Stimulated activated naive CD8-positive, alpha-beta T cell treated with anti-CD3 and anti-CD28 coated beads, Interleukin-15, amount 100 ng/mL, for 72 hours (primary cell): Measurements from ENCODE around the gene KCNG2.
A peak's percentile ranks its signal among the peaks of the same experiment; 100 is the strongest.

Experiments used
- ATAC-seq: fragments of 150-1000 bp; cut with Tn5 transposase; 2 replicates; pipeline ENCODE4 v1.10.0; 2021; ENCODE audit warnings: mild to moderate bottlenecking, moderate library complexity
- DNase-seq, 2 donors: peaks; one replicate each; pipeline ENCODE4 v3.0.0; 2021 to 2022
- H3K27ac Mint-ChIP-seq, 2 donors: one replicate each; pipeline ENCODE4 v1.8.0; 2022; ENCODE audit warnings: mild to moderate bottlenecking in 2 of 2, mixed read lengths in 2 of 2, moderate library complexity in 2 of 2
- H3K27me3 Mint-ChIP-seq: one replicate; pipeline ENCODE4 v1.8.0; 2022; ENCODE audit warnings: mixed read lengths
- H3K4me1 Mint-ChIP-seq: one replicate; pipeline ENCODE4 v1.8.0; 2022; ENCODE audit warnings: mild to moderate bottlenecking, mixed read lengths
- H3K4me3 Mint-ChIP-seq, 2 donors: one replicate each; pipeline ENCODE4 v1.8.0; 2022; ENCODE audit warnings: mild to moderate bottlenecking in 2 of 2, mixed read lengths in 2 of 2, moderate library complexity in 1 of 2
- H3K9me3 Mint-ChIP-seq, 2 donors: one replicate each; pipeline ENCODE4 v1.8.0; 2022; ENCODE audit warnings: mixed read lengths in 2 of 2

KCNG2 gene

DNA sequence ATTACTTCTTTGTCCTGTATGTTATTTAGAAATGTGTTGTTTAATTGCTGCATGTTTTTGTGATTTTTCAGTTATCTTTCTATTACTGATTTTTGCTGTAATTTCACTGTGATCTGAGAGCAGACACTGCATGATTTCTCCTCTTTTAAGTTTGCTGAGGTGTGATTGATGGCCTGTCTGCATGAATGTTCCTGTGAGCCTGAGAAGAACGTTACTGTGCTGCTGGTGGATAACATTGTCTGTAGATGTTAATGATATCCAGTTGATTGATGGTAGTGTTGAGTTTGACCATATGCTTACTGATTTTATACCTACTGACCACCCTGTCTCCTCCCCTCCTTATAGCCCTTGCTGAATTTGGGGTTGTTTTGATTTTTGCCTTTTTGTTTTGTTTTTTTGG lies 37.4 kb upstream of the KCNG2 start:
- DNase-seq: no peak
- no peak for ATAC-seq
- no peak overlapping the region for H3K4me3 Mint-ChIP-seq
- no peak overlapping the region for H3K27ac Mint-ChIP-seq
- peaks cover 30 to 37% of the 10 kb centered on the region in 2 donors for H3K9me3 Mint-ChIP-seq
- H3K4me1 Mint-ChIP-seq: no peaks in the 10 kb centered on the region
- peaks cover under 1% of the 10 kb centered on the region for H3K27me3 Mint-ChIP-seq

DNA sequence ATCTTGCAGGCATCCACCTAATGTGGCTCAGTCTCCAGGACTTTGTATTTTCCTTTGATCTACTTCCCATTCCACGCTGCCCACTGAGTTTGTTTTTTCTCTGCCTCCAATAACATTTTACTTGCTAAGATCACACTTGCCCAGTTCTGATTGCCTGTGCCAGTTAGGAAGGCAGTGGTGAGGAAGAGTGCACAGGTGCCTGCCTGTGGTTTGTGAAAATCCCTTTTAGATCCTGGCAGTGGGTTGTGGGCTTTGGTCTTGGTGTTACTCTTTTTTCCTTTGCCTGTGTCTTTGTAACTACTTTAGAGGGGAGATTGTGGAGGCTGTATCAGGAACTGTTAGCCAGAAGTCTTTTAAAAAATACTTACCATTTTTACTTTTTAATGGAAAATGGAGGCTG lies 36.9 kb upstream of the KCNG2 start:
- ATAC-seq: no peak
- Mint-ChIP-seq H3K4me1 (no peaks in the 10 kb centered on the region), H3K27me3 (peaks cover 6% of the 10 kb centered on the region), H3K9me3 (peaks cover 30 to 37% of the 10 kb centered on the region in 2 donors), H3K4me3 (no peak overlapping the region), H3K27ac (no peak overlapping the region)
- no peak for DNase-seq

DNA sequence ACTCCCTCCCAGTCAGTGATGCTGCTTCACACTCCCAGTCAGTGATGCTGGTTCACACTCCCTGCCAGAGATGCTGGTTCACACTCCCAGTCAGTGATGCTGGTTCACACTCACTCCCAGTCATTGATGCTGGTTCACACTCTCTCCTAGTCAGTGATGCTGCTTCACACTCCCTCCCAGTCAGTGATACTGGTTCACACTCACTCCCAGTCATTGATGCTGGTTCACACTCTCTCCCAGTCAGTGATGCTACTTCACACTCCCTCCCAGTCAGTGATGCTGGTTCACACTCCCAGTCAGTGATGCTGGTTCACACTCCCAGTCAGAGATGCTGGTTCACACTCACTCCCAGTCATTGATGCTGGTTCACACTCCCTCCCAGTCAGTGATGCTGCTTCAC lies 34.3 kb upstream of the KCNG2 start:
- DNase-seq (no peak), ATAC-seq (no peak)
- H3K27ac Mint-ChIP-seq: no peak overlapping the region
- H3K4me3 Mint-ChIP-seq: no peak overlapping the region
- H3K27me3 Mint-ChIP-seq: peaks cover 28% of the 10 kb centered on the region
- no peaks in the 10 kb centered on the region for H3K4me1 Mint-ChIP-seq
- peaks cover 34 to 39% of the 10 kb centered on the region in 2 donors for H3K9me3 Mint-ChIP-seq

DNA sequence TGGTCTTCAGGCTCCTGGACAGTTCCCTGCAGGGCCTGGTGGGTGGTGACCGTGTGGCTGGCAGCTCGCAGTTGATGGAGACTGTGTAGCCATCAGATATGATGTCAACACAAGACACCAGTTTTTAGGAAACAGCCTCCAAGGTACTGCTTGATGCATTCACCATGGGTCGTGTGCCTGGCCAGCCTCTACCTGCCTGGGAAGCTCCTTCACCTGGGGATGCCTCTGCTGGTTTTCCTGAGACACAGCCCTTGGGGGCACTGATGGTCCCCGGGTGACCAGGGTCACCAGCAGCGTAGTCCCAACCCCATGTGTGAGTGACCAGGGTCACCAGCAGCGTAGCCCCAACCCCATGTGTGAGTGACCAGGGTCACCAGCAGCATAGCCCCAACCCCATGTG lies 33.6 kb upstream of the KCNG2 start:
- no peaks in the 10 kb centered on the region for H3K4me1 Mint-ChIP-seq
- peaks cover 28% of the 10 kb centered on the region for H3K27me3 Mint-ChIP-seq
- peaks cover 31 to 35% of the 10 kb centered on the region in 2 donors for H3K9me3 Mint-ChIP-seq
- no peak for ATAC-seq
- H3K27ac Mint-ChIP-seq: no peak overlapping the region
- no peak for DNase-seq
- no peak overlapping the region for H3K4me3 Mint-ChIP-seq

DNA sequence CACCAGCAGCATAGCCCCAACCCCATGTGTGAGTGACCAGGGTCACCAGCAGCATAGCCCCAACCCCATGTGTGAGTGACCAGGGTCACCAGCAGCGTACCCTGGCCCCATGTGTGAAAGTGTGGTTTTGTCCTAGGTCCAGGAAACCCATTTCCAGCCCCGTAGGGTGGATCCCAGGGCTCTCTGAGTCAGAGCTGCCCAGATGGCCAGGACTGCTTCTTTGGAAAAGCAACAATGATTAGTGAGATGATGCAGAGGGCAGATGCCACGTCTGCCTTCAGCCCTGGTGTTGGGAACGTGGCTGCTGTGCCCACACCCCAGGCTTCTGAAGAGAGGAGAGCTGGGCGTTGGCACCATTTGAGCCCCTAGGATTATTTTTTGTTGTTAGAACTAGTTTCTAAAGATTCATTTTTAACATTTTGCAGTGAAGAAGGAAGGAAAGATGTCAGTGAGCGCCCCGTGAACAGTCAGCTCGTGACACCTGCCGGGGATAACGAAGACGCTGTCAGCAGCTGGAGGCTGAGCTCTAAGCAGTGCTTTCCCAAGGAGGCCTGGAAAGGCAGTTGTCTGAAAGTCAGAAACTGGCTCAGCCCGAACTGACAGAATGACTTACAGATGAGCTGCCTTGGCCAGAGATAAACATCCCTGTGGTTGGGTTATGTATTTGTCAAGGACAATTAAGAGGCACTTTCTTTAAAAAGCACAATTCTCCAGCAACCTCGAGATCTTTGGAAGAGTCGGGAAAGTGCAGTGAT lies 32.1 kb upstream of the KCNG2 start:
- Mint-ChIP-seq H3K4me1 (no peaks in the 10 kb centered on the region), H3K27ac (no peak overlapping the region), H3K9me3 (peaks cover 24 to 34% of the 10 kb centered on the region in 2 donors), H3K4me3 (no peak overlapping the region), H3K27me3 (peaks cover 36% of the 10 kb centered on the region)
- no peak for ATAC-seq
- DNase-seq: no peak

DNA sequence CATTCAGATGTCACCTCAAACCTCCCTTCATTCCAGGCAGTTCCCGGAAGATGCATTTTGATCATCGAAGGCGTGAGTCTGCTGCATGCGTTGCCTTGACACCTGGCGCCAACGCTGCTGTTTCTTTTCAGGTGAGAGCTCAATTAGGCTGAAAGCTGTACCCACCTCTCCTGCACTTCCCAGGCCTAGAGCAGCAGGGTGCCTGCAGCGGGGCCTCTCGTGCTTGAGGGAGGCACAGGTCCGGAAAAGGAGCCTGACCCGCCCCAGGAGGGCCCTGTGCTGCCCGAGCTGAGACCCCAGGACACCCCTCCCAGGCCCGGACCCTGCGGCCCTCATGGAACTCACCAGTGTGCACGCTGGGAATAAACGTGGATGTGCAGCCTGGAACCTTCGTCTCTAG lies 31.4 kb upstream of the KCNG2 start:
- Mint-ChIP-seq H3K4me1 (no peaks in the 10 kb centered on the region), H3K27ac (no peak overlapping the region), H3K9me3 (peaks cover 24 to 31% of the 10 kb centered on the region in 2 donors), H3K27me3 (peaks cover 36% of the 10 kb centered on the region), H3K4me3 (no peak overlapping the region)
- ATAC-seq (no peak), DNase-seq (no peak)

DNA sequence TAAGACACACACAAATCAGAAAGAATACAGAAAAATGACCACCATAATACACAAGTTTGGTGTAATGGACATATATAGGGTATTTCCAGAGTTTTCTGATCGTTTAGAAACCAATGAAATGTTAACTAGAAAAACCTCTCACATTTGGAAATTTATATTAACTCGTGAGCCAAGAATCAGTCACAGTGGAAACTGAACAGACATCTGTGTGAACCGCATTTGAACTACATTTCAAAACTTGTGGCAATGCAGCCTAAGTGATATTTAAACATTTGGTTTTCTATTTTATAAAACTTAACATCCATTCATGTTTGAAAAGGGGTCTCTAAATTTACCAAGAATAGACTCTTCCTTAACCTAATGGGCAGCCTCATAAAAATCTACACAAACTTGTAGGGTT lies 29.0 kb upstream of the KCNG2 start:
- no peak overlapping the region for H3K4me3 Mint-ChIP-seq
- no peak for DNase-seq
- H3K4me1 Mint-ChIP-seq: no peaks in the 10 kb centered on the region
- no peak for ATAC-seq
- peaks cover 10 to 18% of the 10 kb centered on the region in 2 donors for H3K9me3 Mint-ChIP-seq
- H3K27me3 Mint-ChIP-seq: peaks cover 56% of the 10 kb centered on the region
- no peak overlapping the region for H3K27ac Mint-ChIP-seq

DNA sequence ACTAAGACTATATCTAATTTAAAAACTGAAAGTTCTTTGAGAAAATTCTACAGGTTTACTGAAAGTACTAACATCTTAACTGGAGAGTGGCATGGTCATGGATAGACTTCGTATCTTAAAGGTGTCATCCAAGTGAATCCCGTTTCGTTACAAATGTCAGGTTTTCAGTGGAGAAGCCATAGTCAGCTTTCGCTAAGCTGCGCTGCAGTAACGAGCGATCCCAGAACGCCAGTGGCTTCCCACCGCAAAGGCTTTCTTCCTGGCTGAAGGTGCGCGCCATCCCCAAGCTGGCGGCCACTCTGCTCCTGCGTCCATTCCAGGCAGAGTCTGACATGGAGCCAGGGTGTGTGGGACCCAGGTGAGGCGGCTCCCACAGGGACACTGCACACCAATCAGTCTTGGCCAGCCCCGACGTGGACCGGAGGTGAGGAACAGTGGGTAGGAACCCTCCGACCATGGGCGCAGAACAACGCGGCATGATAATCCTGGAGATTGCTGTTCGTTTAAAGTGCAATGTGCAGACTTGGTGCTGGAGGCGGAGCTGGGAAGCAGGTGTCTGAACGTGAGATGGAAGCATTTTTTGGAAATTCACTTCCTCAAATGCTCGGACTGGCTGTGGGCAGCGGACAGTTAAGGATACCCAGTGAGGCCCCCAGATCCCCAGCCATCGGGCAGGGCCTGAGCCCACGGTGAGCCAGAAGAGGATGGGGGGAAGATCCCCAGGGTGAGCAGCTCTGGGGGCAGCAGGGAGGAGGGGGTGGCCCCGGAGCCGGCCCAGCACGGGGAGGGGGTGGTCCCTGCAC lies 27.8 kb upstream of the KCNG2 start:
- Mint-ChIP-seq H3K4me1 (no peaks in the 10 kb centered on the region), H3K4me3 (no peak overlapping the region), H3K27ac (no peak overlapping the region), H3K27me3 (peaks cover 59% of the 10 kb centered on the region), H3K9me3 (peaks cover 10 to 16% of the 10 kb centered on the region in 2 donors)
- ATAC-seq (no peak), DNase-seq (no peak)

DNA sequence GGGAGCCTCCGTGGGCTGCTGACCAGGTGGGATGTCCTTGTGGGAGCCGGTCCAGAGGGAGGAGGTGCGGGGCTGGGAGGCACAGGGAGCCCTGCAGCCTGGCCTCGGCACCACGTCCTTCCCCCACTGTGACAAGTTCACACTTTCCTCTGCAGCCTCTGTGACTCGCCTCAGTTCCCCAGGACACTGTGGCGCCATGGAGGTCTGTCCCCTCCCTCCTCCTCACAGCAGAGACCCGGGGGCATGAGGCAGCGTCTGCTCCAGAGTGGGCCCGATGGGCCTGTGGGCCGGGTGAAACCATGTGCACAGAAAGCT lies 27.3 kb upstream of the KCNG2 start:
- ATAC-seq (peak; percentile 46), DNase-seq (no peak)
- no peak overlapping the region for H3K4me3 Mint-ChIP-seq
- H3K4me1 Mint-ChIP-seq: no peaks in the 10 kb centered on the region
- peaks cover 62% of the 10 kb centered on the region for H3K27me3 Mint-ChIP-seq
- peaks cover 10 to 16% of the 10 kb centered on the region in 2 donors for H3K9me3 Mint-ChIP-seq
- no peak overlapping the region for H3K27ac Mint-ChIP-seq

DNA sequence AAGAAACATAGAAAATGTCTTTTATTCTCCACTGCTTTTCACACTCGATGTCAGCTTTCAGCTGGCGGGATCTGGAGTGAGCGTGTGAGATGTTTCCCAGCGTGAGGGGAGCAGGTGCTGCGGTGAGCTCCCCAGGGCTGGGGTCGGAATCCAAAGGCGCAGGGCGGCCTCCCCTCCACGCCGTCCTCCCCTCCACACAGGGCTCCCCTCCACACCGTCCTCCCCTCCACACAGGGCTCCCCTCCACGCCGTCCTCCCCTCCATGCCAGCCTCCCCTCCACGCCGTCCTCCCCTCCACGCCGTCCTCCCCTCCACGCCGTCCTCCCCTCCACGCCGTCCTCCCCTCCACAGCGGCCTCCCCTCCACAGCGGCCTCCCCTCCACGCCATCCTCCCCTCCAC lies 26.9 kb upstream of the KCNG2 start:
- peak; percentile 66 for ATAC-seq
- Mint-ChIP-seq H3K27ac (no peak overlapping the region), H3K9me3 (peaks cover 10 to 16% of the 10 kb centered on the region in 2 donors), H3K4me1 (no peaks in the 10 kb centered on the region), H3K27me3 (peaks cover 62% of the 10 kb centered on the region), H3K4me3 (no peak overlapping the region)
- DNase-seq: no peak

DNA sequence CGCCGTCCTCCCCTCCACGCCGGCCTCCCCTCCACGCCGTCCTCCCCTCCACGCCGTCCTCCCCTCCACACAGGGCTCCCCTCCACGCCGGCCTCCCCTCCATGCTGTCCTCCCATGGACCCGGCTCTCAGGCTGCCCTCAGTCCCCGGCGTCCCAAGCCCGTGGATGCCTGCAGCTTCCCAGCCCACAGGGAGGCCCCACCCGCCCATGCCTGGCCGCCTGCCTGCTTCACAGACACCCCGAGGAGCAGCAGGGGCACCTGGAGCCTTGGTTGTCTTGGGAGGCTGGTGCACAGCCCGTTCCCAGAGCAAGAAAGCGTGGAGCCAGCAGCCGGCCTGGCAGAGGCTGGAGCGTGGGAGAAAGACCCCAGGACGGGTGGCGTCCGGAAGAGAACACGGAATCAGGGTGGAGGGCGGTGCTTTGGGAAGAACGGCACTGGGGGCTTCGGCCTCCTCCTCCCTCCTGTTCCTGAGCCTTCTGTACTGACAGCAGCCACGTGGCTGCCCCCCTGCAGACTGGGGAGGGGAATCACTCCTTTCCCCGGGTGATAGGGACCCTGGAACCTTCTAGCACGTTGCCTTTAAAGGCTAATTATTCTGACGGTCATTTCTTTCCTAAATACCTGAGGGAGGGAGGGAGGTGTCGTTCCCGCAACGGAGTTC lies 26.2 kb upstream of the KCNG2 start:
- H3K4me1 Mint-ChIP-seq: no peaks in the 10 kb centered on the region
- H3K4me3 Mint-ChIP-seq: no peak overlapping the region
- H3K9me3 Mint-ChIP-seq: peaks cover 10 to 16% of the 10 kb centered on the region in 2 donors
- no peak for DNase-seq
- peak; percentile 46 for ATAC-seq
- H3K27me3 Mint-ChIP-seq: peaks cover 64% of the 10 kb centered on the region
- no peak overlapping the region for H3K27ac Mint-ChIP-seq

DNA sequence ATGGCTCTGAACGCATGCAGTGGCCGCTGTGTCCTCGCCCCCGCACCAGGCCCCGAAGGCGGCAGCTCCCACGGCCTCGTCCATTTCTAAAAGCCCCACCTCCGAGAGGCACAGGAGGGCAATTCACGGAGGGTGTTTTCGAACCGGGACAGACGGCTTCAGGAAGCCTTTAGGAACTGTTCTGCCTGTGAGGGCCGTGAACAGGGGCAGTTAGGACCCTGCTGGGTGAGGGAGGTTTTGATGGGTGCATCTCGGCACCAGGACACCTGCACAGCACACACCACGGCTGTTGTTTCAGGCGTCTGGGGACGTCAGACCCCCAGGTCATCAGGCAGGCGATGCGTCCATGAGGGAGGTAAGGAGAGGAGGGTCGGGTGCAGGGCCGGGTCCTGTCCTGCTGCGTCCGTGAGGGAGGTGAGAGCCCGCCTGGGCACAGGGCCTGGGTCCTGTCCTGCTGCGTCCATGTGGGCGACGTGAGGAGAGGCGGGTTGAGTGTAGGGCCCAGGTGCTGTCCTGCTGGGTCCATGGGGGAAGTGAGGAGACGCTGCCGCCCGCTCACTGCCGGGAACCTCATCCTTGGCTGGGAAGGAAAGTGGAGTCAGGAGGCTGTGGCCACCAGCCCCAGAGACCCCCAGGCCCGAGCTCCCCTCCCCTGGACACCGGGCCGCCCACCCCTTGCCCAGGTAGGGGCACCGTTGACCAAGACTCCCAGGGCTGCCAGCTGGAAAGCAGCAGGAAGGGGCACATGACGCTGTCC lies 25.5 kb upstream of the KCNG2 start:
- no peak for ATAC-seq
- H3K27ac Mint-ChIP-seq: no peak overlapping the region
- no peaks in the 10 kb centered on the region for H3K4me1 Mint-ChIP-seq
- peaks cover 8 to 19% of the 10 kb centered on the region in 2 donors for H3K9me3 Mint-ChIP-seq
- no peak for DNase-seq
- peaks cover 64% of the 10 kb centered on the region for H3K27me3 Mint-ChIP-seq
- no peak overlapping the region for H3K4me3 Mint-ChIP-seq

DNA sequence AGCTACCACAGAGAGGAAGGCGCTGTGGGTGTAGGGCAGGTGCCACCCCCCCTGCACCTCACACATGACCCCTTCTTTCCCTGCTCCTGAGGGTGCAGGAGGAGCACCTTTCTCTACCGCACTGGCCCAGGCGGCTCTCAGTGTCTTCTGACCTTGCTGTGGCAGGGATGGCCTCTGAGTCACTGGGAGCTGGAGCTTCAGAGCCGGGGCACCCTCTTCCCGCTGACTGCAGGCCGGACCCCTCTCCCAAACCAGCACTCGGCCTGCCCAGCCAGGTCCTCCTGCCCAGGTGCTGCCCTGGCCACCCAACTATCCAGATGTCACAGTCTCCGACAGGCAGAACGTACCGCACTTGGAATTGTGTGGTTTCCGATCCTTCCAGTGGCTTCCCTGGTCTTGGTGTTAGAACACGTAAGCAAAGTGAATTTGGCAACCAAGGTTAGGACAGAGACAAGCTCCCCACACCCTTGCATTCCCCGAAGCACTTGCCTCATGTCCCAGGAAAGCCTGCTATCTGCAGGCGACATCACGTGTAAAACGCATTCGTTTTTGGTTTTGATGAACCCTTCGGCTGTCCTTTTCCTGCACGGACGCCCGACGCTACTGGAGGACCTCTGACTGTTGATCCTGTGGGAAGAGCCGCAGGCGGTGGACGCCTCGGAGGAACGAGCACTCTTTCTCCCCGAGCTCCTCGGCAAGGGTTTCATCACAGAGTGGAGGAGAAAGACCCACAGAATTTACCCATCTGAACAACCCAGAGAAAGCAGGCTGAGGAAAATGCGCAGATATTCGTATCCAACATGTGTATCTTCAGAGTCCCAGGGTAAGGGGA lies 24.7 kb upstream of the KCNG2 start:
- no peaks in the 10 kb centered on the region for H3K4me1 Mint-ChIP-seq
- no peak for DNase-seq
- peak overlapping the region in 1 of 2 donors; percentile 59 for H3K27ac Mint-ChIP-seq
- H3K4me3 Mint-ChIP-seq: no peak overlapping the region
- no peak for ATAC-seq
- H3K27me3 Mint-ChIP-seq: peaks cover 64% of the 10 kb centered on the region
- peaks cover under 1 to 18% of the 10 kb centered on the region in 2 donors for H3K9me3 Mint-ChIP-seq

DNA sequence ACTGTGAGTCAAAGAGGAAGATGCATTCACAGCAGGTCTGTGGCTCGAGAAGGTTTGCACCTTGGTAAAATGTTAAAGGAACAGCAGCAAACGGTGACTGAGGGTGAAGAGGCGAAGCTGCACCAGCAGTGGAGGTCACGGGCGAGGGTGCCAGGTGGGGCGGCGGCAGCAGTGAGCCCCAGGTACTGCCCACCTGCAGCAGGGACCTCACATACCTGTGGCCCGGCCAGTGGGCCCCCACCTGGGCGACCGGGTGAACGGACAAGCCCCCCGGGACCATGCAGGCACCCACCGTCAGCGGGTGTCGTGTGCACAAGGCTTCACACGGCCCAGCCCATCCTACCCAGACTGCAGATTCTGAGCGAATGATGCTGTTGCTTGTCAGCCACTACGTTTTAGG lies 23.6 kb upstream of the KCNG2 start:
- ATAC-seq (no peak), DNase-seq (no peak)
- Mint-ChIP-seq H3K4me1 (no peaks in the 10 kb centered on the region), H3K9me3 (peaks cover 0 to 14% of the 10 kb centered on the region in 2 donors), H3K4me3 (no peak overlapping the region), H3K27ac (no peak overlapping the region), H3K27me3 (peaks cover 68% of the 10 kb centered on the region)
